Effector memory CD4-positive, alpha-beta T cell (primary cell): ENCODE measurements around the gene SLC5A9.
"Not testable (repeated sequence)": the region's sequence is repeated elsewhere in the genome, so short reads cannot be mapped to it uniquely, and the experiment has no call there.

Experiments used
- DNase-seq, 3 donors: peaks; one replicate each; pipeline ENCODE4 v3.0.0-alpha.2; 2020
- H3K27ac ChIP-seq: 2 replicates; pipeline ENCODE4 v1.7.0; 2013; ENCODE audit warnings: mild to moderate bottlenecking, low read length, moderate library complexity; ENCODE audit not compliant: insufficient read depth, poor library complexity, severe bottlenecking
- H3K27me3 ChIP-seq: replicated peaks from 2 replicates; pipeline ENCODE4 v1.7.0; 2013; ENCODE audit warnings: mild to moderate bottlenecking, low read length; ENCODE audit not compliant: insufficient read depth, control insufficient read depth, poor library complexity, severe bottlenecking
- H3K36me3 ChIP-seq: 2 replicates; pipeline ENCODE4 v1.7.0; 2013; ENCODE audit warnings: mild to moderate bottlenecking, low read length, moderate library complexity; ENCODE audit not compliant: control insufficient read depth, insufficient read depth
- H3K4me1 ChIP-seq: 2 replicates; pipeline ENCODE4 v1.7.0; 2013; ENCODE audit warnings: low read length, mild to moderate bottlenecking; ENCODE audit not compliant: control insufficient read depth, insufficient read depth, poor library complexity, severe bottlenecking
- H3K4me3 ChIP-seq: 2 replicates; pipeline ENCODE4 v1.7.0; 2013; ENCODE audit warnings: low read length, low read depth, mild to moderate bottlenecking; ENCODE audit not compliant: insufficient read depth, poor library complexity, severe bottlenecking
- H3K9me3 ChIP-seq: 2 replicates; pipeline ENCODE4 v1.7.0; 2013; ENCODE audit warnings: mild to moderate bottlenecking, low read length, moderate library complexity; ENCODE audit not compliant: control insufficient read depth

SLC5A9 gene

DNA sequence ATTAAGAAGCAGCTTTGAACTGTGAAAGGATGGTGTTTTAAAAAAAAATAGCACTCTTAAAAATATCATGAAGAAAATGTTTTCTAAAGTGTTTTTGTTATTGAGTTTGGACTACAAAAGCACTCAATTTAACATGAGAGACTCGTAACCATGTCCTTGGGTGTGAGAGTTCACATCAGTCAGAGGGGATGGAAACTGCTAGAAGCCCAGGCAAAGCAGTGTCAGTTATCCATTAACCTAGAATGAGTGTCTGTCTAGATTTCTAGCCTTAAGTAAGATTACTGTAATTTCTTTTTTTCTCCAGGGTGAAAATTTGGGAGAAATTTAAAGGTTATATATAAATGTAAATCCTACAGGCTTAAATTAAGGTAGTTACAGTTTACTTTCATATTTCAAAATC, 31.7 kb downstream of the SLC5A9 start:
- H3K27me3 ChIP-seq = no peaks in the 10 kb centered on the region
- H3K36me3 ChIP-seq = no peaks in the 10 kb centered on the region
- H3K4me1 ChIP-seq = no peaks in the 10 kb centered on the region
- no peak for DNase-seq
- no peaks in the 10 kb centered on the region for H3K9me3 ChIP-seq
- H3K27ac ChIP-seq = no peak overlapping the region
- H3K4me3 ChIP-seq = no peak overlapping the region

DNA sequence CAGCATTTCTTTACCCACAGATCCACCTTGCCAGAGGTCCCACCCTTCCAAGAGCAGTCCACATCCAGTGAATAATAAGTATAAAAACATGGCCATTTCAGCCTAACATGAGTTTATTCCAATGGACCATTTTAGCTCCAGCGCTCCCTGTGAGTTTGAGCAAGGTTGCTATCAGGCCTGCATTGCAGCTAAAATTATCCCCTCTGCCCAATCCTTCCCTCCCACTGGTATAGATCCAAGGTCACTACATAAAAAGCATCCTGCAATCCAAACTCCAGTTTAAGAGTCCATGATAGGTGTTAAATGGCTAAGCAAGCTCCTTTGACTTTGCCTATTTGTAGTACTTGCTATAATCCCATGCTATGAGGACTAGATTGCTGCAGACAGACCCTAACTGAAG, 35.6 kb downstream of the SLC5A9 start:
- no peaks in the 10 kb centered on the region for H3K4me1 ChIP-seq
- no peaks in the 10 kb centered on the region for H3K27me3 ChIP-seq
- no peak for DNase-seq
- H3K36me3 ChIP-seq = no peaks in the 10 kb centered on the region
- H3K27ac ChIP-seq = no peak overlapping the region
- H3K9me3 ChIP-seq = no peaks in the 10 kb centered on the region
- H3K4me3 ChIP-seq = no peak overlapping the region

DNA sequence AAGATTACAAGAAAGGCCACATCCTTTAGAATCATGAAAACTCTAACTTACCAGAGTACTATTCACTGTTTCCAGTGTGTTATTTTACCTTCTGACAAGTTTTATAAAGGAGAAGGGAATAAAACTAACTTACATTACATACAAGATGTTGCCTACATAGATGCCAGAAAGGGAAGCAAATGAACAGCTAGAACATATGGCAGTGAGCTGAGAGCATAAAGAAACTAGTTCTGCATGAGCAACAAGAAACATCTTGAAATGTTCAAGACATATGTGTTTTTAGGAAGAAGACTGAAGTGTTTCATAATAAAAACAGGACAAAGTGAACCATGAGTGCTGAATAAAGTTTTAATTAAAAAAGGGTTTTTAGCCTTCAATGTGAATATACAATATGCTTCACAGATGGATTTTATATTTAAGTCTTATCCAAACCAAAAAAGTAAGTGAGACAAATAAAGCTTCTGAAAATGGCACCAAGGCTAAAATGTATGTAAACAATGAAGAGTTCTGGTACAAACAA, 39.4 kb downstream of the SLC5A9 start:
- Histone ChIP-seq H3K4me1 (no peaks in the 10 kb centered on the region), H3K27ac (no peak overlapping the region), H3K27me3 (no peaks in the 10 kb centered on the region), H3K36me3 (no peaks in the 10 kb centered on the region), H3K9me3 (no peaks in the 10 kb centered on the region), H3K4me3 (no peak overlapping the region)
- DNase-seq = no peak

DNA sequence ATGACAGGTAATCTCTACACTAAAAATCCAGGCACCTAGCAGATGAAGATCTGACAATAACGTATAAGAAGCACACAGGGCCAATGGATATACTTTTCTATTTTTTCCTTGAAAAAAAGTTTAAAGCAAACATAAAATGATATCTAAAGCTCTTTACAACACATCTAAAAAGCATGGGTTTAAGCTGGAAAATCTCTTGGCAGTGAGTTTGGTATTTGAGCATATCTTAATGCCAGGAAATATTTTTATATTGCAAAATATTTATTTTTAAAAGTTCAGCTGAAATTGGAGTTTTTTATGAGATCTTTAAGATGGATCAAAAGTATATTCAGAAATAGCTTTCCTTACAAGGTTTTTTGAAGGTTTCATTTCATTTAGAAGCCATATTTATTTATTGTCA, 40.5 kb downstream of the SLC5A9 start:
- Histone ChIP-seq H3K36me3 (no peaks in the 10 kb centered on the region), H3K4me1 (no peaks in the 10 kb centered on the region), H3K4me3 (no peak overlapping the region), H3K27ac (no peak overlapping the region), H3K27me3 (no peaks in the 10 kb centered on the region), H3K9me3 (no peaks in the 10 kb centered on the region)
- no peak for DNase-seq

DNA sequence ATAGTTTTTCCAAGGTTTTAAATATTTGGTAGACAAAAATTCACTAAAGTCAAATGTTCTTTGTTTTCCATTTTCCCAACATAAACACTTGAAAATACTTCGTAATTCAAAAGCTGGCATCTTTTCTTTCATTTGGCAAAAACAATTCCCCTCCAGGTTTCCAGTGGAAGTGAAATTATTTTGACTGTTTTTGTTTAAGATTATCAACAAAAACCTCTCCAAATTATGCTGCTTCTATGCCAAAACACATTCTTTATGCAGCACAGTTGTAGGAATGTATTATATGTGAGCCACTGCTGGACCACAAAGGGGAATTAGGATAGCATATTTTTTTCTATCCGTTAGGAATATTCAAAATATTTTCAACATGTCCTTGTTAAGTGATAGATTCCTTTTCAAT, 44.1 kb downstream of the SLC5A9 start:
- no peak overlapping the region for H3K27ac ChIP-seq
- H3K9me3 ChIP-seq = no peaks in the 10 kb centered on the region
- no peaks in the 10 kb centered on the region for H3K4me1 ChIP-seq
- H3K36me3 ChIP-seq = no peaks in the 10 kb centered on the region
- H3K4me3 ChIP-seq = no peak overlapping the region
- no peak for DNase-seq
- no peaks in the 10 kb centered on the region for H3K27me3 ChIP-seq

DNA sequence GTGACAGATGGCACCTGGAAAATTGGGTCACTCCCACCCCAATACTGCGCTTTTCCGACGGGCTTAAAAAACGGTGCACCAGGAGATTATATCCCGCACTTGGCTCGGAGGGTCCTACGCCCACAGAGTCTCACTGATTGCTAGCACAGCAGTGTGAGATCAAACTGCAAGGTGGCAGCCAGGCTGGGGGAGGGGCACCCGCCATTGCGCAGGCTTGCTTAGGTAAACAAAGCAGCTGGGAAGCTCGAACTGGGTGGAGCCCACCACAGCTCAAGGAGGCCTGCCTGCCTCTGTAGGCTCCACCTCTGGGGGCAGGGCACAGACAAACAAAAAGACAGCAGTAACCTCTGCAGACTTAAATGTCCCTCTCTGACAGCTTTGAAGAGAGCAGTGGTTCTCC, 54.9 kb downstream of the SLC5A9 start:
- H3K27ac ChIP-seq, H3K9me3 ChIP-seq, H3K27me3 ChIP-seq, H3K36me3 ChIP-seq, H3K4me3 ChIP-seq, DNase-seq, H3K4me1 ChIP-seq: not testable (repeated sequence)

DNA sequence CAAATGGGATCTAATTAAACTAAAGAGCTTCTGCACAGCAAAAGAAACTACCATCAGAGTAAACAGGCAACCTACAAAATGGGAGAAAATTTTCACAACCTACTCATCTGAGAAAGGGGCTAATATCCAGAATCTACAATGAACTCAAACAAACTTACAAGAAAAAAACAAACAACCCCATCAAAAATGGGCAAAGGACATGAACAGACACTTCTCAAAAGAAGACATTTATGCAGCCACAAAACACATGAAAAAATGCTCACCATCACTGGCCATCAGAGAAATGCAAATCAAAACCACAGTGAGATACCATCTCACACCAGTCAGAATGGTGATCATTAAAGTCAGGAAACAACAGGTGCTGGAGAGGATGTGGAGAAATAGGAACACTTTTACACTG, 59.8 kb downstream of the SLC5A9 start:
- not testable (repeated sequence) for H3K9me3 ChIP-seq, H3K36me3 ChIP-seq, H3K4me3 ChIP-seq, H3K4me1 ChIP-seq, H3K27me3 ChIP-seq, DNase-seq, H3K27ac ChIP-seq

DNA sequence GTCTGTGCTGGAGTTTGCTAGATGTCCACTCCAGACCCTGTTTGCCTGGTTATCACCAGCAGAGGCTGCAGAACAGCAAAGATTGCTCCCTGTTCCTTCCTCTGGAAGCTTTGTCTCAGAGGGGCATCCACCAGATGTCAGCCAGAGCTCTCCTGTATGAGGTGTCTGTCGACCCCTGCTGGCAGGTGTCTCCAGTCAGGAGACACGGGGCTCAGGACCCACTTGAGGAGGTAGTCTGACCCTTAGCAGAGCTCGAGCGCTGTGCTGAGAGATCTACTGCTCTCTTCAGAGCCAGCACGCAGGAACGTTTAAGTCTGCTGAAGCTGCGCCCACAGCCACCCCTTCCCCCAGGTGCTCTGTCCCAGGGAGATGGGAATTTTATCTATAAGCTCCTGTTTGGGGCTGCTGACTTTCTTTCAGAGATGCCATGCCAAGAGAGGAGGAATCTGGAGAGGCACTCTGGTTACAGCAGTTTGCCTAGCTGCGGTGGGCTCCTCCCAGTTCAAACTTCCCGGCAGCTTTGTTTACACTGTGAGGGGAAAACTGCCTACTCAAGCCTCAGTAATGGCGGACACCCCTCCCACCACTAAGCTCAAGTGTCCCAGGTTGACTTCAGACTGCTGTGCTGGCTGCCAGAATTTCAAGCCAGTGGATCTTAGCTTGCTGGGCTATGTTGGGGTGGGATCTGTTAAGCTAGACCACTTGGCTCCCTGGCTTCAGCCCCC, 62.3 kb downstream of the SLC5A9 start:
- not testable (repeated sequence) for H3K27ac ChIP-seq

DNA sequence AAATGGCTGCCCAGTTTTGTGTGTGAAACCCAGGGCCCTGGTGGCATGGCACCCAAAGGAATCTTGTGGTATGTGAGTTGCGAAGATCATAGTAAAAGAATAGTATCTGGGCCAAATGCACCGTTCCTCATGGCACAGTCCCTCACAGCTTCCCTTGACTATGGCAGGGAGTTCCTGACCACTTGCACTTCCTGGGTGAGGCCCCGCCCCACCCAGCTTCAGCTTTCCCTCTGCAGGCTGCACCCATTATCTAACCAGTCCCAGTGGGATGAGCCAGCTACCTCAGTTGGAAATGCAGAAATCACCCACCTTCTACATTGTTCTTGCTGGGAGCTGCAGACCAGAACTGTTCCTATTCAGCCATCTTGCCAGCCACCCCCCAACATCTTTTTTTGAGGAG, 63.0 kb downstream of the SLC5A9 start:
- no peaks in the 10 kb centered on the region for H3K9me3 ChIP-seq
- no peaks in the 10 kb centered on the region for H3K36me3 ChIP-seq
- H3K27ac ChIP-seq = no peak overlapping the region
- H3K4me1 ChIP-seq = no peaks in the 10 kb centered on the region
- H3K27me3 ChIP-seq = no peaks in the 10 kb centered on the region
- no peak for DNase-seq
- H3K4me3 ChIP-seq = no peak overlapping the region

More for the DNA sequence above, 62.3 kb downstream of the SLC5A9 start:
- not testable (repeated sequence) for H3K27me3 ChIP-seq, H3K4me3 ChIP-seq, H3K36me3 ChIP-seq, H3K4me1 ChIP-seq, DNase-seq, H3K9me3 ChIP-seq

DNA sequence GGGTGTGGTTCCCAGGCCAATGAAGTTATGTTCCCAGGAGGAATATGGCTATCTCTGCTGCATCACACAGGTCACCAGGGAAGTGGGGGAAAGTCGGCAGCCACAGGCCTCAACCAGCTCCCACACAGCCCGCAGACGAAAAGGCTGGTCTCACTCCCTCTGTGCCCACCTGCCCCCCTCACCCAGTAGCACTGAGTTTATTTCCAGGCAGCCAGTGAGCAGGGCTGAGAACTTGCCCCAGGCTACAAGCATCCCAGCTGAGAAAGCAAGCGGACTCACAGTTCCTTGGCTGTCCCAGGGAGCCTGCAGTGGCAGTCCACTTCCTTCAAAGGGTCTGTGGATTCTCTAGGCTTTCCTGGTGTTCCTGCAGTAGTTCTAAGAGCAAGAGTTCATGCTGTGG, 68.9 kb downstream of the SLC5A9 start:
- Histone ChIP-seq H3K27ac (no peak overlapping the region), H3K36me3 (no peaks in the 10 kb centered on the region), H3K27me3 (no peaks in the 10 kb centered on the region), H3K9me3 (no peaks in the 10 kb centered on the region), H3K4me1 (no peaks in the 10 kb centered on the region), H3K4me3 (no peak overlapping the region)
- no peak for DNase-seq
